AG09319 (cell line): ENCODE data around the gene ZBTB7C.

Experiments used
- DNase-seq: peaks from one replicate; pipeline ENCODE4 v3.0.0-alpha.2; 2010; ENCODE audit warnings: low read depth; ENCODE audit errors: extremely low read depth
- CTCF ChIP-seq: IDR thresholded peaks from 2 replicates; pipeline ENCODE4 v1.5.1; 2011; ENCODE audit warnings: low read depth, mild to moderate bottlenecking, inconsistent platforms, low read length, moderate library complexity

Gene ZBTB7C

GRCh38 chr18:48111587-48111986 lies 297.6 kb downstream of the ZBTB7C start:
- TF ChIP-seq CTCF: no peak
- DNase-seq: no peak

DNA sequence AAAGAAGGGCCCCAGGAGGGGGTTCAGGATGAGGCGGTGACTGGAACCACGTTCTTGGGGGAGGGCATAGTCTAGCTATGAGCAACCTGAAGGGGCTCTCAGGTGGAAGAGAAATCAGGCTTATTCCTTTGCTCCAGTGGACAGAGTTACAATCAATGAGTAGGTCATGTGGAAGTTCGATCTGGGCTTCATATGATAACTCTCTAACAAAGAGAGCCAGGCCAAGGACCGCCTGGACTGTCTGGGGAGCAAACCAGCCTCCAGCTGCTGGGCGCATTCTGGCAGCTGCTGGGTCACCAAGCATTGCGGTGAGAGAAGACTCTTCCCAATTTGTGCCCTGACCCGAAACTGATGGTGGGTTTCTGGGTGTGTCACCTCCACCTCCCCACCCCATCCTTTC lies 298.4 kb downstream of the ZBTB7C start:
- DNase-seq: no peak
- TF ChIP-seq CTCF: no peak

GRCh38 chr18:48109961-48110493 lies 299.2 kb downstream of the ZBTB7C start:
- no peak for DNase-seq
- no peak for TF ChIP-seq CTCF

DNA sequence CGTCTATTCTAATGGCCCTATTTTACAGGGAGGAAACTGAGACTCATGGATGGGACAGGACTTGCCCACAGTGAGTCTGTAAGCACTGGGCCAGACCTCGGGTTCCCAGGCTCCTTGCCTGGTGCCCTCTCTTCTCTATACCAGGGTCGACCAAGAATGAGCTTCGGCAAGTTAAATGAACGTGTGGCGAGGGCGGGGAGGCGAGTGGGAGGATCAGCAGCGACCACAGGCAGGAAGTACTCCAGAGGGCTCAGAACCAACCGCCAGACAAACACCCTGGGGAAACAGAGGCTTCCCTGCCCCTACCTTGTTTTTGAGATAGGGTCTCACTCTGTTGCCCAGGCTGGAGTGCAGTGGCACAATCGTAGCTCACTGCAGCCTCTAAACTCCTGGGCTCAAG lies 301.0 kb downstream of the ZBTB7C start:
- no peak for DNase-seq
- TF ChIP-seq CTCF: no peak

DNA sequence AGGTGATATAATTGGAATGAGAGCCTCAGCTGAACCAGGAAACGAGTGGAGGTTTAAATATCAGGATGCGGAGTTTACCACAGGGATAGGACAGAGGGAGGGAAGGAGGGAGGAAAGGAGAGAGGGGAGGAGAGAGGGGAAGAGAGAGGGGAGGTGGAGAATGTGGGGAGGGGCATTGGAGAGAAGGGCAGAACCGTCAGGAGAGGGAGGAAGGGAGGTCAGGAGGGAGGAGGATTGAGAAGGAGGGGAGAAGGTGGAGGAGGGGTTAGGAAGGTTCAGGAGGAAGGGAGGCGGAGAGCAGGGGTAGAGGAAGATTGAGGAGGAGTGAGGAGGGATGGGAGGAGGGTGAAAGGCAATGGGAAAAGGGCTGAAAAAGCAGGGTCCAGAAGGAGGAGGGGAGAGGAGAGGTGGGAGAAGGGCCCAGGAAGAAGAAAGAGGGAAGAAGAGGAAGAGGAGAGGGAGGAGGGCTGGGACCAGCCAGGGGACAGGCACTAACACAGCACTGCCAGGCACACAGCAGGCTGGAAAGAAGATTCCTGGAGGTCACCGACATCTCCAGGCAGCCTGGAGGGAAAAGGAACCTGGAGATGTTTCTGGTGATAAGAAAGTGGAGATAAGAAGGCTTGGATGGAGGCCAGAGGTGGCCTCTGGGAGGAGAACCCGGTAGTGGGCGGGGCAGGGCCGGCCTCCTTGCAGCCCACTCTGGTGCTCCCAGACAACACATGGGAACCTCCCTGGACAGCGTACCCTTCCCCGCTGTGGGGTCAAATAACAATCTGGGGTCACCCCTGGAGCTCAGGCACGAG lies 302.0 kb downstream of the ZBTB7C start:
- no peak for DNase-seq

GRCh38 chr18:48106498-48106897 lies 302.7 kb downstream of the ZBTB7C start:
- TF ChIP-seq CTCF: no peak
- DNase-seq: no peak

More for the DNA sequence above, 302.0 kb downstream of the ZBTB7C start:
- no peak for TF ChIP-seq CTCF

DNA sequence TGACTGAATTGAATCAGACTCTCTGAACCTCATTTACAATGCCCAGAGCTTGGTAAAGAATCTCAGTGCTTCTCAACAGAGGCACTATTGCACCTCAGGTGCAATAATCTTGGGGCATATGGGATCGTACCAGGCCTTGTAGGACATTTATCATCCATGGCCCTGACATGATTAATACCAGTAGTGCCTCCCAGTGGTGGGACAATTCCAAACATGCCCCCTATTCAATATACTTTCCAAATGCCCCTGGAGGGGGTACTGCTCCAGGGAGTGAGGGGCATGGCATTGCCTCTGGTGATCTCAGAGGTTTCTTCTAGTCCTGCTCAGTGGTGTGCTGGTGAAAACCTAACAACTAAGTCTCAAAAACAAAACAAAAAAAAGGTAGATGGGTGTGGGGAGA lies 303.9 kb downstream of the ZBTB7C start:
- no peak for DNase-seq
- TF ChIP-seq CTCF: no peak
